GM12874 (cell line): ENCODE results near the gene ASTN2.

Source experiments
- TF ChIP-seq, protein P1 (sequence below): IDR thresholded peaks from 2 replicates; pipeline ENCODE4 v1.5.1; 2011; ENCODE audit warnings: low read depth, mild to moderate bottlenecking, control low read depth, low read length, moderate library complexity; ENCODE audit not compliant: insufficient read depth

The ASTN2 gene

DNA sequence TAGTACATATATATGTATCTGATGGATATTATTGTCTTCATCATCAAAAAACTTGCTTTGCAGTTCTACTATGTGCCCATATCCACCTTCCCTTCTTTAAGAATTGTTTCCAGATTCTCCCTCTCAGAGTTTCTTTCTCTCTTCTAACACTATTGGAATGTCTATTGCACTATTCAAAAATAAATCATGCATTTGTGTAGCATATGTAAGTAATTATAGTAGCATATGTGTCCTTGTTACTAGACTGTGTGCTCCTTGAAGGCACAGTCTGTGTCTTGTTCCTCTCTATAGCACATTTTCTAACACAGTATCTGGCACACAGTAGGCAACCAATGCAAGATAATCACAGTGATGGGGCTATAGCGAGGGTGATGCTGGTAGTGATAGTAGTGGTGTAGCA, 771.2 kb downstream of the ASTN2 start:
- TF ChIP-seq, protein P1, sequence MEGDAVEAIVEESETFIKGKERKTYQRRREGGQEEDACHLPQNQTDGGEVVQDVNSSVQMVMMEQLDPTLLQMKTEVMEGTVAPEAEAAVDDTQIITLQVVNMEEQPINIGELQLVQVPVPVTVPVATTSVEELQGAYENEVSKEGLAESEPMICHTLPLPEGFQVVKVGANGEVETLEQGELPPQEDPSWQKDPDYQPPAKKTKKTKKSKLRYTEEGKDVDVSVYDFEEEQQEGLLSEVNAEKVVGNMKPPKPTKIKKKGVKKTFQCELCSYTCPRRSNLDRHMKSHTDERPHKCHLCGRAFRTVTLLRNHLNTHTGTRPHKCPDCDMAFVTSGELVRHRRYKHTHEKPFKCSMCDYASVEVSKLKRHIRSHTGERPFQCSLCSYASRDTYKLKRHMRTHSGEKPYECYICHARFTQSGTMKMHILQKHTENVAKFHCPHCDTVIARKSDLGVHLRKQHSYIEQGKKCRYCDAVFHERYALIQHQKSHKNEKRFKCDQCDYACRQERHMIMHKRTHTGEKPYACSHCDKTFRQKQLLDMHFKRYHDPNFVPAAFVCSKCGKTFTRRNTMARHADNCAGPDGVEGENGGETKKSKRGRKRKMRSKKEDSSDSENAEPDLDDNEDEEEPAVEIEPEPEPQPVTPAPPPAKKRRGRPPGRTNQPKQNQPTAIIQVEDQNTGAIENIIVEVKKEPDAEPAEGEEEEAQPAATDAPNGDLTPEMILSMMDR: no peak

DNA sequence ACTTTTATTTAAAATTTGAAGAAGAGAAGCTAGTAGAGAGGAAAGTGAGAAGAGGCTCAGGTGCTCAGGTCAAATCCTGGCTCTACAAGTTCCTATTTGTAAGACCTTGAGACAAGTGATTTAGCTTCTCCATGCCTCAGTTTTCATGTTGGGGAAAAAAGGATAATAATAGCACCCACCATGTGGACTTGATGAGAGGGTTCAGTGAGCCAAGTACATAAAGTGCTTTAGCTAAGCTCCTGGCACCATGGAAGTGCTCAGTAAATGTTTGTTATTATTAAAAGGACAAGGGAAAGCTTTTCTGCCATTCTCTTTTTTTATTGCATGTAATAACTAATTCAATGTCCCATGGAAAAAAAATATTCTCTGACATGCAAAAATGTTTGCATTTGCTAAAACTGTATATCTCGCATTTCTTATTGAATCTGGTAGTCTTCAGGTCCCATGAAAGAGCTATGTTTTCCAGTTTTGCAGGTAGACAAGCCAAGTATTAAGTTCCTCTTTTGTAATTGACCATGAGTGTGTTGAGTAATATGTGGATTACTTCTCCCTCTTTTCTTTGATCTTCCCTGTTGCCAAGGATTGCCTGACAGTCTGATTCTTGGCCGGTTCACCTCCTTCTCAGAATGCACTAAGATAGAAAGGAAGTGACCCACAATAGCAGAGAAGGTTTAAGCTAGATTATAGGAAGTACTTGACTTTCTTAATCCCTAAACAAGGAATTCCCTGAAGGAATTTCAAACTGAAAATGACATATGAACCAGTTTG, 773.4 kb downstream of the ASTN2 start:
- TF ChIP-seq, protein P1: no peak

DNA sequence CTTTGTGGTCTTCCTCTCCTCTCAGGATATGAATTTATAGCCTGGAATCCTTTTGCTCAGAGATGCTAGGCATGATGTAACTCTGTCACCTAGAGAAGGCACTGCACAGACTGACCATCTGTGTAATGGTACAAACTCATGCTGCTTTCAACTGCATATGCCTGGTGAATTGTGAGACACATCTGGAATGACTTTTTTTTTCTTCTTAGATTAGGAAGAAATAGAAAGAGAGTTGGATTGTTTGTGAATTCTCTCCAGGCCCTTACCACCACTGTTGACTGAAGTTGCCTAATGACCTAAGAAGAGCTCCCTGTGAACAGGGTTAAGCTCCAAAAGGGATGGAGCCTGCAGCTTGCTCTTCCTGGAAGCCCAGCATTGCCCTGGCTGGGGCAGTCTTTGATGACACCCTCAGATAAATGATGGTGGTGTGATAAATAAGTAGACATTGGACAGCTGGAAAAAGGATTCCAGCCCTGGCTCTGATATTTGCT, 775.6 kb downstream of the ASTN2 start:
- TF ChIP-seq, protein P1: no peak

DNA sequence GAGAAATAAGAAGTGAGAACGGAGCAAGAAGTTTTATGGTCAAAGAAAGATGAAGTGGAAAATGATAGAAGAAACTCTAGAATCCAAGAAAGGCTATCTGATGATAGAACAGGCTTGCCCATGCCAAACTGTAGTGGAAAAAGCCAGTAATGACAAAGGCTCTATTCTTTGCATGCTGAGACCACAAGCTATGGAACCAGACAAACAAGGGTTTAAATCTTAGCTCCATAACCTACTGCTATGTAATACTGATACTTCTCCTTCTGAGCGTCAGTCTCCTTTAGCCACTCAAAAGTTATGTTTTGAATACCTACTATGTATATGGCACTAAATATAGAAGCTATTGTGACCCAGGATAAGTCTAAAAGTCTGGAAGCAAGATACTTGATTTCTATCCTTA, 778.9 kb downstream of the ASTN2 start:
- TF ChIP-seq, protein P1: no peak

DNA sequence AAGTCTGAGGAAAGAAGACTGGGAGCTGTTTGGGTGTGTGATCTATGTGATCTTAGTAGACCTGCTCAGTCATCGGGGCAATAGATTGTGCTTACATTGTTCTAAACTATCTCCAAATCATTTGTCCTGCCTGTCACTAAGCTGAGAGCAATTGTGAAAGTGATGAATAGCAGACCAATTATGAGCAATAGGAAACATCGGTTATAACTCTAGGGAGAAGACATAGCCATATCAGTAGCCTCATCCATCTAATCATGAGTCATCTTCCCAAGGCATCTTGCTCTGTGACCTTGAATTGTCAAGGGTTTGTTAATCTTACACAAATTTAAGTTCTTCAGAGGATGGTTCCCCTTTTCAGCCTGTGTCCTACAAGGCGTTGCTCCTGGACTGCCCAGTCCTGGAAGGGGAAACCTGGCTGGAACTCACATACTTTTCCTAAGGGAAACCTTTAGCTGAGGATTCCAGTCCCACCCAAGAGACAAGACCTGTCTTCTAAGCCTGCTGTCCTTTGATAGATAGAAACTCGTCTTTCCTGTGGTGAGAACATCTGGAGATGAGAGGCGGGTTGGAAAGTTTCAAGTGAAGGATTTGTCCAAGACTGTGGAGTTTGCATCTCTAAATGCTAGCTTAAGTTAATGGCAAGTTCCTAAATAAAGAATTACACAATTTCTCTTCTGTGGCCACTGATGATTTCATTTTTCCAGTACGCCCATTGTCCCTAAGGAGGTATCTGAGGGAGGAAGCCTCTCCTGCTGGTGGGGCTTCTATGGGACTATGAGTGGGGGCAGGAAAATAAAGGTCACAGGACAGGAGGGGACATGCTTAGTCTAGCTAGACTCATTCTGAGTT, 781.6 kb downstream of the ASTN2 start:
- TF ChIP-seq, protein P1: no peak

DNA sequence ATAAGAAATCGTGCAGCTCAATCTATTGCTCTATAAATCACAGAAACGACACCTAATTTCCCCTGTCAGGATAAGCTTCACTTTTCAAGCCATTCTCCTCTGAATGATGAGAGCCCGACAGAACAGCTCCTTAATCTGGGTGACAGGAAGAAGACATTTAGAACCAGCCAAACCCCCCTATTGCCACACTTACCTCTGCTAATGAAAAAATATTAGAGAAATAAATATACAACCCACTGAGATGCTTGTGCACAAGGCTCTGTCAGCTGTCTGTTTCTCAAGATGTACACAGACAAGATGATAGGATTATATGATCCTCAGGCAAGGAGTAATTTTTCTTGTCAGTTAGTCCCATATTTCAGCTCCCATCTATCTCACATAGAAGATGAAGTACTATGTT, 785.2 kb downstream of the ASTN2 start:
- TF ChIP-seq, protein P1: no peak

DNA sequence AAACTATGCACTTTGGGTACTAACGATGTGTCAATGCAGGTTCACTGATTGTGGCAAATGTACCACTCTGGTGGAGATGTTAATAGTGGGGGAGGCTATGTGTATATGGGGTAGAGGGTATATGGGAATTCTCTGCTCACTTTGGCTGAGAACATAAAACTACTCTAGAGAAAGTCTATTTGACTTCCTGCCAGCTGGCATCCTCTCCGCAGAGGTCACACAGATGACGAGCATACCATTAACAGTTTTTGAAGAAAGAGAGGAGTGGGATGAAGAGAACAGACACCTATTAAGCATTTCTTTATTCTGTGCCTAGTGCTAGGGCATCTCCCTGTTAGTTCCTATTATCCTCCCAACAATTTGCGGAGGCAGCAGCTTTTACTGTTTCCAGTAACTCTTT, 786.1 kb downstream of the ASTN2 start:
- TF ChIP-seq, protein P1: no peak
